Right lobe of liver (tissue), 6 donors: ENCODE measurements around the gene MED10. TPM values are rescaled to one million over a fixed set of nuclear protein-coding genes. Genes with fewer than 3 reads are reported as not detected.
"Not testable (repeated sequence)": the region's sequence is repeated elsewhere in the genome, so short reads cannot be mapped to it uniquely, and the experiment has no call there.

Experiments used
- ATAC-seq, 4 donors: fragments of 200-7000 bp; cut with Tn5 transposase; one replicate each; pipeline ENCODE4 v1.9.1; 2020; ENCODE audit warnings: mild to moderate bottlenecking in 4 of 4, moderate library complexity in 4 of 4
- DNase-seq, 3 donors: peaks; one replicate each; pipeline ENCODE4 v3.0.0-alpha.2; 2020
- H3K27ac ChIP-seq, 3 donors: fragments of 200-600 bp; one replicate each; pipeline ENCODE4 v1.8.0; 2022
- H3K27me3 ChIP-seq, 2 donors: fragments of 200-600 bp; one replicate each; pipeline ENCODE4 v1.8.0; 2022
- H3K36me3 ChIP-seq, 4 donors: fragments of 200-600 bp; sonication (generic) in 1 of 4; one replicate each; pipeline versions ENCODE4 v1.5.1 to v1.8.0; 2017 to 2022; ENCODE audit warnings: control low read depth in 1 of 4
- H3K4me1 ChIP-seq, 4 donors: fragments of 200-600 bp; sonication (generic) in 1 of 4; one replicate each; pipeline versions ENCODE4 v1.5.1 to v1.8.0; 2017 to 2022; ENCODE audit warnings: control low read depth in 1 of 4
- H3K4me3 ChIP-seq, 3 donors: fragments of 200-600 bp; one replicate each; pipeline ENCODE4 v1.8.0; 2022
- H3K9me3 ChIP-seq, 4 donors: fragments of 200-600 bp; sonication (generic) in 1 of 4; one replicate each; pipeline versions ENCODE4 v1.5.1 to v1.8.0; 2017 to 2022; ENCODE audit warnings: control low read depth in 1 of 4
- CTCF ChIP-seq, 4 donors: fragments of 200-600 bp in 3 of 4; fragments of 450-650 bp in 1 of 4; IDR thresholded peaks; one replicate each; pipeline versions ENCODE4 v1.5.1 to v1.8.0; 2016 to 2022; ENCODE audit warnings: antibody characterized with exemption in 4 of 4, mild to moderate bottlenecking in 2 of 4
- POLR2A ChIP-seq: fragments of 450-650 bp; IDR thresholded peaks from one replicate; pipeline ENCODE4 v1.6.1; 2017; ENCODE audit warnings: antibody characterized with exemption, mild to moderate bottlenecking
- WGBS: methylation state at CpG from one replicate; pipeline ENCODE4 v1.1.6; 2018; ENCODE audit warnings: low coverage, low lambda C conversion rate; ENCODE audit not compliant: insufficient coverage; ENCODE audit errors: missing lambda C conversion rate; 5-methylcytosine and 5-hydroxymethylcytosine counted together
- intact Hi-C, 2 donors: fragments of 100-400 bp; cut with DNase I; formaldehyde crosslinking; loops; one replicate each; pipeline versions ENCODE4 v1.11.2 to v1.14.1; 2022
- total RNA-seq, 6 experiments: library from RNA; depleted of rRNA in 2 of 6; stranded (reverse); fragments of >200 nt in 2 of 6; fragmentation: NEBNext Ultra II Directional in 3 of 6; extraction: Animal tissue kit (Norgen Biotek cat#: 25700) in 3 of 6; gene quantifications; one replicate each; pipeline versions ENCODE4 v1.1.0 to v1.2.4, GENCODE V29; 2016 to 2023
- donor health status: DM: no; HTN: yes; CAD: no.
- donor health status: DM: no; HTN: no; CAD: no.
- donor health status: DM: no; HTN: no; CAD: no.
- donor health status: DM: no; HTN: yes; CAD: no.
- donor health status: DM: no; HTN: yes; CAD: no.

The MED10 gene
- total RNA-seq, 6 experiments from 2014 or later = 9.3 to 15.4 (median 12.7) TPM

- TF ChIP-seq POLR2A = no peak
- TF ChIP-seq CTCF (IDR thresholded peaks at IDR 0.05) = no peak
- ATAC-seq = no peak
- 87% methylated on average over 7 of the region's 8 CpGs for WGBS
Observed at GRCh38 chr5:6361101-6361500, 17.2 kb downstream of the MED10 start.

GRCh38 chr5:6360323-6361072, 17.8 kb downstream of the MED10 start:
- WGBS = 82% methylated on average over 4 of the region's 18 CpGs
- no peak for DNase-seq
- H3K9me3 ChIP-seq = no peaks in the 10 kb centered on the region
- no peak overlapping the region for H3K4me3 ChIP-seq
- no peak for ATAC-seq
- no peak for TF ChIP-seq CTCF (IDR thresholded peaks at IDR 0.05)
- TF ChIP-seq POLR2A = no peak
- H3K27me3 ChIP-seq = no peaks in the 10 kb centered on the region
- H3K36me3 ChIP-seq = no peaks in the 10 kb centered on the region
- intact Hi-C loops = no loop called here
- H3K4me1 ChIP-seq = no peaks in the 10 kb centered on the region
- H3K27ac ChIP-seq = no peak overlapping the region

More at GRCh38 chr5:6361101-6361500, 17.2 kb downstream of the MED10 start:
- no peaks in the 10 kb centered on the region for H3K4me1 ChIP-seq
- no peaks in the 10 kb centered on the region for H3K36me3 ChIP-seq
- no peak overlapping the region for H3K4me3 ChIP-seq
- intact Hi-C loops = no loop called here
- H3K27ac ChIP-seq = no peak overlapping the region
- no peak for DNase-seq
- no peaks in the 10 kb centered on the region for H3K9me3 ChIP-seq
- H3K27me3 ChIP-seq = no peaks in the 10 kb centered on the region

- no peaks in the 10 kb centered on the region for H3K36me3 ChIP-seq
- intact Hi-C loops = no loop called here
- no peak for ATAC-seq
Observed at GRCh38 chr5:6359555-6360322, 18.6 kb downstream of the MED10 start.

GRCh38 chr5:6358434-6358820, 19.9 kb downstream of the MED10 start:
- TF ChIP-seq POLR2A (no peak), CTCF (IDR thresholded peaks at IDR 0.05) (no peak)
- Histone ChIP-seq H3K27ac (no peak overlapping the region), H3K4me3 (no peak overlapping the region), H3K27me3 (no peaks in the 10 kb centered on the region), H3K9me3 (no peaks in the 10 kb centered on the region), H3K4me1 (no peaks in the 10 kb centered on the region), H3K36me3 (no peaks in the 10 kb centered on the region)
- intact Hi-C loops = no loop called here
- ATAC-seq (no peak), DNase-seq (no peak)
- WGBS = 77% methylated on average over 6 of the region's 6 CpGs

More at GRCh38 chr5:6359555-6360322, 18.6 kb downstream of the MED10 start:
- Histone ChIP-seq H3K9me3 (no peaks in the 10 kb centered on the region), H3K27ac (no peak overlapping the region), H3K27me3 (no peaks in the 10 kb centered on the region), H3K4me3 (no peak overlapping the region), H3K4me1 (no peaks in the 10 kb centered on the region)
- 62% methylated on average over 15 of the region's 16 CpGs for WGBS
- DNase-seq = no peak
- TF ChIP-seq CTCF (IDR thresholded peaks at IDR 0.05) = no peak
- TF ChIP-seq POLR2A = no peak

GRCh38 chr5:6357817-6358433, 20.4 kb downstream of the MED10 start:
- H3K27me3 ChIP-seq, H3K36me3 ChIP-seq, DNase-seq, H3K9me3 ChIP-seq, H3K4me1 ChIP-seq, H3K27ac ChIP-seq, ATAC-seq, H3K4me3 ChIP-seq, intact Hi-C loops: not testable (repeated sequence)
- 91% methylated on average over 6 of the region's 8 CpGs for WGBS
